ENCODE results near the gene TTC27.

The TTC27 gene

GRCh38 chr2:32772638-32773447 lies 145.0 kb downstream of the TTC27 start:
- peak; percentile 63 for TF ChIP-seq CTCF (IDR thresholded peaks at IDR 0.05; ENCODE audit: low read depth, low read length)
- no peak overlapping the region for H3K4me3 ChIP-seq (ENCODE audit: low read depth, low read length)
- in situ Hi-C loops (cut with HindIII; ENCODE audit: low sequenced_read_pairs), result no loop called here
- peak; percentile 67 for DNase-seq (ENCODE audit: low read depth, low spot score)

GRCh38 chr2:32773448-32773808 lies 145.6 kb downstream of the TTC27 start:
- DNase-seq (ENCODE audit: low read depth, low spot score), result no peak
- no peak overlapping the region for H3K4me3 ChIP-seq (ENCODE audit: low read depth, low read length)
- no peak for TF ChIP-seq CTCF (IDR thresholded peaks at IDR 0.05; ENCODE audit: low read depth, low read length)
- in situ Hi-C loops (cut with HindIII; ENCODE audit: low sequenced_read_pairs), result no loop called here

GRCh38 chr2:32775954-32776353 lies 148.1 kb downstream of the TTC27 start:
- DNase-seq (ENCODE audit: low read depth, low spot score), result no peak
- no peak for TF ChIP-seq CTCF (IDR thresholded peaks at IDR 0.05; ENCODE audit: low read depth, low read length)
- in situ Hi-C loops (cut with HindIII; ENCODE audit: low sequenced_read_pairs), result no loop called here
- H3K4me3 ChIP-seq (ENCODE audit: low read depth, low read length), result no peak overlapping the region

- in situ Hi-C loops (cut with HindIII; ENCODE audit: low sequenced_read_pairs), result no loop called here
- no peak overlapping the region for H3K4me3 ChIP-seq (ENCODE audit: low read depth, low read length)
- DNase-seq (ENCODE audit: low read depth, low spot score), result no peak
- TF ChIP-seq CTCF (IDR thresholded peaks at IDR 0.05; ENCODE audit: low read depth, low read length), result no peak
Measured at GRCh38 chr2:32777714-32778113, 149.9 kb downstream of the TTC27 start.

GRCh38 chr2:32780961-32781360 lies 153.1 kb downstream of the TTC27 start:
- in situ Hi-C loops (cut with HindIII; ENCODE audit: low sequenced_read_pairs), result no loop called here
- no peak for TF ChIP-seq CTCF (IDR thresholded peaks at IDR 0.05; ENCODE audit: low read depth, low read length)
- DNase-seq (ENCODE audit: low read depth, low spot score), result no peak
- no peak overlapping the region for H3K4me3 ChIP-seq (ENCODE audit: low read depth, low read length)

GRCh38 chr2:32783469-32783868 lies 155.6 kb downstream of the TTC27 start:
- TF ChIP-seq CTCF (IDR thresholded peaks at IDR 0.05; ENCODE audit: low read depth, low read length), result no peak
- H3K4me3 ChIP-seq (ENCODE audit: low read depth, low read length), result no peak overlapping the region
- in situ Hi-C loops (cut with HindIII; ENCODE audit: low sequenced_read_pairs), result no loop called here
- DNase-seq (ENCODE audit: low read depth, low spot score), result no peak

Measured in astrocyte of the spinal cord (primary cell).